Hepatocyte (in vitro differentiated cells): ENCODE data around the gene MGMT.

ENCODE experiments used
- EZH2phosphoT487 ChIP-seq: fragments of 200-600 bp; sonication (generic); IDR thresholded peaks from one replicate; pipeline ENCODE4 v1.6.1; 2018; ENCODE audit warnings: antibody characterized with exemption, mild to moderate bottlenecking, low read depth, moderate library complexity; ENCODE audit not compliant: unreplicated experiment, severe bottlenecking
- TF ChIP-seq, protein P1 (sequence below): fragments of 200-600 bp; sonication (generic); IDR thresholded peaks from 2 replicates; pipeline ENCODE4 v1.5.1; 2016; ENCODE audit warnings: antibody characterized with exemption, mild to moderate bottlenecking; ENCODE audit not compliant: poor library complexity

DNA sequence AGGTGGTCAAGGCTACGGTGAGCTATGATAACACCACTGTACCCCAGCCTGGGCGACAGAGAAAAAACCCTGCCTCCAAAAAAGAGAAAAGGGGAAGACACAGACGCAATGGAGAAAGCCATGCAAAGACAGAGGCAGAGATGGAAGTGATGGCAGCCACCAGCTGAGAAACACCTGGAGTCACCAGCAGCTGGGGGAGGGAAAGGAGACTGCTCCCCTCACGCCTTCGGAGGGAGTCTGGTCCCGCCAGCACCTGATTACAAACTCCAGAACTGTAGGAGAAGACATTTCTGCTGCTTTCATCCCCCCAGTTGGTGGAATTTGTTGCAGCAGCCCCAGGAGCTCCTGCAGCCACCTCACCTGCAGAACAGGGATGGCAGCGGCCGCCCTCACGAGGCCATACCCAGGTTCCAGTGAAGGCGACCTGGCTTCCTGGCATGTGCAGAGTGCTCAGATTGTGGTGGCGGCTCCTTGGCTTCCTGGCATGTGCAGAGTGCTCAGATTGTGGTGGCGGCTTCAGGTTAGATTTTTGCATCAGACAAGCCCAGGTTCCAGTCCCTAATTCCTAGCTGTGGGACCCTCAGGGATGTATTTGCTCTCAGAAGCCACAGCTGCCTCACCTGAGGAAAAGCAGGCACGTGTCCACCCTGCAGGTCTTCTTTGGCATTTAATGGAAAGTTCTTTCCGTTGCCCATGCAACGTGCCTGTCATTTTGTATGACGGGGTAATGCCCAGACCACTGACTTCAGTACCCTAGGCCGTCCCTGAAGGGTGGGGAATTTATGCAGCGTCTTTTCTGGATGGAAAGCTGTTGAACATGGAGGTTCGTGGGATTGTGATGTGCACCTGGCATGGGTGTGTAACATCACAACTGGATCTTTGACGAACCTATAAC is 314.1 kb downstream of the MGMT start:
- TF ChIP-seq, protein P1, sequence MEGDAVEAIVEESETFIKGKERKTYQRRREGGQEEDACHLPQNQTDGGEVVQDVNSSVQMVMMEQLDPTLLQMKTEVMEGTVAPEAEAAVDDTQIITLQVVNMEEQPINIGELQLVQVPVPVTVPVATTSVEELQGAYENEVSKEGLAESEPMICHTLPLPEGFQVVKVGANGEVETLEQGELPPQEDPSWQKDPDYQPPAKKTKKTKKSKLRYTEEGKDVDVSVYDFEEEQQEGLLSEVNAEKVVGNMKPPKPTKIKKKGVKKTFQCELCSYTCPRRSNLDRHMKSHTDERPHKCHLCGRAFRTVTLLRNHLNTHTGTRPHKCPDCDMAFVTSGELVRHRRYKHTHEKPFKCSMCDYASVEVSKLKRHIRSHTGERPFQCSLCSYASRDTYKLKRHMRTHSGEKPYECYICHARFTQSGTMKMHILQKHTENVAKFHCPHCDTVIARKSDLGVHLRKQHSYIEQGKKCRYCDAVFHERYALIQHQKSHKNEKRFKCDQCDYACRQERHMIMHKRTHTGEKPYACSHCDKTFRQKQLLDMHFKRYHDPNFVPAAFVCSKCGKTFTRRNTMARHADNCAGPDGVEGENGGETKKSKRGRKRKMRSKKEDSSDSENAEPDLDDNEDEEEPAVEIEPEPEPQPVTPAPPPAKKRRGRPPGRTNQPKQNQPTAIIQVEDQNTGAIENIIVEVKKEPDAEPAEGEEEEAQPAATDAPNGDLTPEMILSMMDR = no peak
- no peak for TF ChIP-seq EZH2phosphoT487
